Measurements from ENCODE around the gene DOCK4.

DNA sequence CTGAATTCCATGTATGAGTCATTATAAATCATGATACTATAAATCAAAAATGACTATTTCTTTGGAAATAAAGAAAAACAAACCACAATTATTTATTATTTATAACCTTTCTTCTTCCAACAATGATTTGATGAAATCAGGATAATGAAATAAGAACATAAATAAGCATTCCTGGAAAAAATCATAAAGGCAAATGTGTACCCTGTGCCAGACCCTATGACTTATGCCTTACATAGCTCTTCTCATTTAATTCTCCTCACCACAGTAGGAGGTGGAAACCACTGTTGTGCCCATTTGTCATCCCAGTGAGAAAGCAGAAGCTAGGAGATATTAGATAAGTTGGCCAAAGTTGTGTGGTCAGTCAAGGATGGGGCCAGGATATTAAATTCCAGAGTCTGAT lies 255.1 kb downstream of the DOCK4 start:
- TF ChIP-seq, protein P1, sequence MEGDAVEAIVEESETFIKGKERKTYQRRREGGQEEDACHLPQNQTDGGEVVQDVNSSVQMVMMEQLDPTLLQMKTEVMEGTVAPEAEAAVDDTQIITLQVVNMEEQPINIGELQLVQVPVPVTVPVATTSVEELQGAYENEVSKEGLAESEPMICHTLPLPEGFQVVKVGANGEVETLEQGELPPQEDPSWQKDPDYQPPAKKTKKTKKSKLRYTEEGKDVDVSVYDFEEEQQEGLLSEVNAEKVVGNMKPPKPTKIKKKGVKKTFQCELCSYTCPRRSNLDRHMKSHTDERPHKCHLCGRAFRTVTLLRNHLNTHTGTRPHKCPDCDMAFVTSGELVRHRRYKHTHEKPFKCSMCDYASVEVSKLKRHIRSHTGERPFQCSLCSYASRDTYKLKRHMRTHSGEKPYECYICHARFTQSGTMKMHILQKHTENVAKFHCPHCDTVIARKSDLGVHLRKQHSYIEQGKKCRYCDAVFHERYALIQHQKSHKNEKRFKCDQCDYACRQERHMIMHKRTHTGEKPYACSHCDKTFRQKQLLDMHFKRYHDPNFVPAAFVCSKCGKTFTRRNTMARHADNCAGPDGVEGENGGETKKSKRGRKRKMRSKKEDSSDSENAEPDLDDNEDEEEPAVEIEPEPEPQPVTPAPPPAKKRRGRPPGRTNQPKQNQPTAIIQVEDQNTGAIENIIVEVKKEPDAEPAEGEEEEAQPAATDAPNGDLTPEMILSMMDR (IDR thresholded peaks at IDR 0.05; ENCODE audit: insufficient read depth, low read length): no peak
- TF ChIP-seq POLR2AphosphoS5 (IDR thresholded peaks at IDR 0.05; ENCODE audit: low read depth): no peak
